WTC11 (cell line): ENCODE data around the gene RNF224. TPM values are rescaled to one million over a fixed set of nuclear protein-coding genes. Genes with fewer than 3 reads are reported as not detected.

Experiments
- ATAC-seq: fragments of 200-7000 bp; cut with Tn5 transposase; 2 replicates; pipeline ENCODE4 v1.10.0; 2021; ENCODE audit warnings: mild to moderate bottlenecking, moderate library complexity
- CTCF ChIA-PET: fragments of 300-600 bp; sonication (Branson Sonifier 250); formaldehyde crosslinking; loops from one replicate; lab custom pipeline; 2021; ENCODE audit warnings: antibody characterized with exemption; lab: Charles Lee
- POLR2A ChIA-PET: fragments of 350-600 bp; sonication (Branson Sonifier 250); formaldehyde crosslinking; loops from one replicate; lab custom pipeline; 2021; ENCODE audit warnings: antibody characterized with exemption; lab: Charles Lee
- DNase-seq: peaks from one replicate; pipeline ENCODE4 v3.0.0; 2021; ENCODE audit warnings: low spot score
- H3K27ac Mint-ChIP-seq: 2 replicates; pipeline ENCODE4 v1.8.0; 2021; ENCODE audit warnings: mixed read lengths
- H3K27me3 Mint-ChIP-seq: 2 replicates; pipeline ENCODE4 v1.8.0; 2021; ENCODE audit warnings: low read depth, mild to moderate bottlenecking, moderate library complexity, mixed read lengths
- H3K36me3 Mint-ChIP-seq: 2 replicates; pipeline ENCODE4 v1.8.0; 2021; ENCODE audit warnings: mixed read lengths
- H3K4me1 Mint-ChIP-seq: 2 replicates; pipeline ENCODE4 v1.8.0; 2022; ENCODE audit warnings: mixed read lengths
- H3K4me3 Mint-ChIP-seq: 2 replicates; pipeline ENCODE4 v1.8.0; 2021; ENCODE audit warnings: mild to moderate bottlenecking, moderate library complexity, mixed read lengths
- H3K9me3 Mint-ChIP-seq: 2 replicates; pipeline ENCODE4 v1.8.0; 2021; ENCODE audit warnings: mixed read lengths
- CBFB ChIP-seq: sonication (generic); formaldehyde crosslinking; IDR thresholded peaks from 2 replicates; pipeline ENCODE4 v1.8.1; 2022; ENCODE audit warnings: mild to moderate bottlenecking, low read depth, missing genetic modification reagents
- EMX1 ChIP-seq: fragments of 250-450 bp; sonication (Bioruptor Pico); IDR thresholded peaks from 2 replicates; pipeline ENCODE4 v1.8.0; 2021; ENCODE audit warnings: mild to moderate bottlenecking
- GTF2I ChIP-seq: fragments of 250-450 bp; sonication (Bioruptor Pico); conservative IDR thresholded peaks from 2 replicates; pipeline ENCODE4 v1.4.0; 2021; ENCODE audit warnings: mild to moderate bottlenecking
- KAT7 ChIP-seq: sonication (generic); formaldehyde crosslinking; IDR thresholded peaks from 2 replicates; pipeline ENCODE4 v1.8.1; 2023; ENCODE audit warnings: missing genetic modification reagents, mild to moderate bottlenecking, borderline replicate concordance
- MYBL2 ChIP-seq: sonication (generic); formaldehyde crosslinking; IDR thresholded peaks from 2 replicates; pipeline ENCODE4 v1.8.1; 2023; ENCODE audit warnings: mild to moderate bottlenecking, moderate library complexity, missing genetic modification reagents
- NR1H2 ChIP-seq: sonication (generic); formaldehyde crosslinking; IDR thresholded peaks from 2 replicates; pipeline ENCODE4 v1.9.0; 2021; ENCODE audit warnings: mild to moderate bottlenecking, moderate library complexity, missing genetic modification reagents
- NR3C1 ChIP-seq: sonication (generic); formaldehyde crosslinking; conservative IDR thresholded peaks from 2 replicates; pipeline ENCODE4 v1.8.1; 2023; ENCODE audit warnings: low read depth, mild to moderate bottlenecking, missing genetic modification reagents
- RELA ChIP-seq: sonication (generic); formaldehyde crosslinking; IDR thresholded peaks from 2 replicates; pipeline ENCODE4 v1.8.1; 2022; ENCODE audit warnings: missing genetic modification reagents, mild to moderate bottlenecking, borderline replicate concordance
- ZNF138 ChIP-seq: sonication (generic); formaldehyde crosslinking; conservative IDR thresholded peaks from 2 replicates; pipeline ENCODE4 v1.8.1; 2022; ENCODE audit warnings: mild to moderate bottlenecking, moderate library complexity, missing genetic modification reagents
- ZNF532 ChIP-seq: fragments of 250-450 bp; sonication (Bioruptor Pico); IDR thresholded peaks from 2 replicates; pipeline ENCODE4 v1.9.0; 2021; ENCODE audit warnings: mild to moderate bottlenecking, borderline replicate concordance
- total RNA-seq: library from RNA; stranded (reverse); gene quantifications from 3 replicates; pipeline ENCODE4 v1.2.3, GENCODE V29; 2021
- TF ChIP-seq, protein P1 (sequence below): sonication (generic); formaldehyde crosslinking; IDR thresholded peaks from 2 replicates; pipeline ENCODE4 v1.8.1; 2023; ENCODE audit warnings: mild to moderate bottlenecking, missing genetic modification reagents
- TF ChIP-seq, protein P2 (sequence below): fragments of 250-450 bp; sonication (Bioruptor Pico); IDR thresholded peaks from 2 replicates; pipeline ENCODE4 v2.1.2; 2022; ENCODE audit warnings: mild to moderate bottlenecking, moderate library complexity
- TF ChIP-seq, protein P3 (sequence below): sonication (generic); formaldehyde crosslinking; IDR thresholded peaks from 2 replicates; pipeline ENCODE4 v1.8.1; 2023; ENCODE audit warnings: mild to moderate bottlenecking, missing genetic modification reagents, borderline replicate concordance
- TF ChIP-seq, protein P4 (sequence below): sonication (generic); formaldehyde crosslinking; IDR thresholded peaks from 2 replicates; pipeline ENCODE4 v1.8.1; 2023; ENCODE audit warnings: mild to moderate bottlenecking, missing genetic modification reagents, moderate library complexity

The RNF224 gene
- total RNA-seq, 1 experiment from 2014 or later: 0.59 TPM

DNA sequence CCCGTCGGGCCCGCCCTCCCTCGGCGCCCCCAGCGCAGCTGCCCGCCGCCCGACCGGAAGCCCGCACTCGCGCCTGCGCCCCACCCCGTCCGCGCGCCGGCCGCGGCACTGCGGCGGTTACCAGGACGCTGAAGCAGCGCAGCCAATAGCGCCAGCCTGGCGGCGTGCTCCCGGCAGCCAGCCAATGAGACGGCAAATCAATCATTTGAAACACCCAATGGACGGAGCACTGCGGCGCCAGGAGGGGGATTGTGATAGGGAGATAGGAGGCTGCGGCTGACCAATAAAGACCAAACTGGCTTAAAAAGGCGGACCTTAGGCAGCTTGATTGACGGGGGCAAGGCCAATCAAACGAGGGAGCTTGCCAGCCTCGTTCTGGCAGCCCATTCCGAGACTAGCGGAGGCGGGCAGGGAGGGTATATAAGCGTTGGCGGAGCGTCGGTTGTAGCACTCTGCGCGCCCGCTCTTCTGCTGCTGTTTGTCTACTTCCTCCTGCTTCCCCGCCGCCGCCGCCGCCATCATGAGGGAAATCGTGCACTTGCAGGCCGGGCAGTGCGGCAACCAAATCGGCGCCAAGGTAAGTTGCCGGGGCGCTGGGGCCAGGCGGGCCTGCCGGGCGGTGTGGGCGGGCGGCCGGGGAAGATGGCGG is 13.7 kb downstream of the RNF224 start, which contains the start of gene TUBB4B (continued):
- no peak for TF ChIP-seq CBFB (CRISPR knock-in tag)
- peak; percentile 87 for TF ChIP-seq MYBL2 (CRISPR knock-in tag)

- TF ChIP-seq ZNF138 (CRISPR knock-in tag) (no peak), KAT7 (no peak), NR3C1 (CRISPR knock-in tag) (0 out of 2 replicates have a peak, but pooled peaks have one; percentile 37)
- TF ChIP-seq, protein P1, sequence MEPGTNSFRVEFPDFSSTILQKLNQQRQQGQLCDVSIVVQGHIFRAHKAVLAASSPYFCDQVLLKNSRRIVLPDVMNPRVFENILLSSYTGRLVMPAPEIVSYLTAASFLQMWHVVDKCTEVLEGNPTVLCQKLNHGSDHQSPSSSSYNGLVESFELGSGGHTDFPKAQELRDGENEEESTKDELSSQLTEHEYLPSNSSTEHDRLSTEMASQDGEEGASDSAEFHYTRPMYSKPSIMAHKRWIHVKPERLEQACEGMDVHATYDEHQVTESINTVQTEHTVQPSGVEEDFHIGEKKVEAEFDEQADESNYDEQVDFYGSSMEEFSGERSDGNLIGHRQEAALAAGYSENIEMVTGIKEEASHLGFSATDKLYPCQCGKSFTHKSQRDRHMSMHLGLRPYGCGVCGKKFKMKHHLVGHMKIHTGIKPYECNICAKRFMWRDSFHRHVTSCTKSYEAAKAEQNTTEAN (CRISPR knock-in tag): 0 out of 2 replicates have a peak, but pooled peaks have one; percentile 3
- TF ChIP-seq, protein P2, sequence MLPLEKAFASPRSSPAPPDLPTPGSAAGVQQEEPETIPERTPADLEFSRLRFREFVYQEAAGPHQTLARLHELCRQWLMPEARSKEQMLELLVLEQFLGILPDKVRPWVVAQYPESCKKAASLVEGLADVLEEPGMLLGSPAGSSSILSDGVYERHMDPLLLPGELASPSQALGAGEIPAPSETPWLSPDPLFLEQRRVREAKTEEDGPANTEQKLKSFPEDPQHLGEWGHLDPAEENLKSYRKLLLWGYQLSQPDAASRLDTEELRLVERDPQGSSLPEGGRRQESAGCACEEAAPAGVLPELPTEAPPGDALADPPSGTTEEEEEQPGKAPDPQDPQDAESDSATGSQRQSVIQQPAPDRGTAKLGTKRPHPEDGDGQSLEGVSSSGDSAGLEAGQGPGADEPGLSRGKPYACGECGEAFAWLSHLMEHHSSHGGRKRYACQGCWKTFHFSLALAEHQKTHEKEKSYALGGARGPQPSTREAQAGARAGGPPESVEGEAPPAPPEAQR: no peak
- no peak for ATAC-seq
- POLR2A ChIA-PET: interaction anchor here (0.9 to 1.8 kb wide), 11 partner anchors 11 to 654 kb away, joined by 3 to 30 read pairs (median 4); partner anchors contain the start of genes MAN1B1, STPG3 and TOR4A
- H3K27me3 Mint-ChIP-seq: no peaks in the 10 kb centered on the region
- peak overlapping the region; percentile 81 for H3K4me3 Mint-ChIP-seq
- DNase-seq: no peak
- no peaks in the 10 kb centered on the region for H3K9me3 Mint-ChIP-seq
- H3K27ac Mint-ChIP-seq: no peak overlapping the region
- peaks cover 20% of the 10 kb centered on the region for H3K36me3 Mint-ChIP-seq
- CTCF ChIA-PET: interaction anchor here (1.0 to 2.4 kb wide), 15 partner anchors 10 to 212 kb away, joined by 3 to 14 read pairs (median 5); partner anchors contain the start of genes CYSRT1, RNF224 and TOR4A
- H3K4me1 Mint-ChIP-seq: peaks cover 39% of the 10 kb centered on the region
These were observed 14.4 kb downstream of the RNF224 start for GRCh38 chr9:137241490-137242268.

DNA sequence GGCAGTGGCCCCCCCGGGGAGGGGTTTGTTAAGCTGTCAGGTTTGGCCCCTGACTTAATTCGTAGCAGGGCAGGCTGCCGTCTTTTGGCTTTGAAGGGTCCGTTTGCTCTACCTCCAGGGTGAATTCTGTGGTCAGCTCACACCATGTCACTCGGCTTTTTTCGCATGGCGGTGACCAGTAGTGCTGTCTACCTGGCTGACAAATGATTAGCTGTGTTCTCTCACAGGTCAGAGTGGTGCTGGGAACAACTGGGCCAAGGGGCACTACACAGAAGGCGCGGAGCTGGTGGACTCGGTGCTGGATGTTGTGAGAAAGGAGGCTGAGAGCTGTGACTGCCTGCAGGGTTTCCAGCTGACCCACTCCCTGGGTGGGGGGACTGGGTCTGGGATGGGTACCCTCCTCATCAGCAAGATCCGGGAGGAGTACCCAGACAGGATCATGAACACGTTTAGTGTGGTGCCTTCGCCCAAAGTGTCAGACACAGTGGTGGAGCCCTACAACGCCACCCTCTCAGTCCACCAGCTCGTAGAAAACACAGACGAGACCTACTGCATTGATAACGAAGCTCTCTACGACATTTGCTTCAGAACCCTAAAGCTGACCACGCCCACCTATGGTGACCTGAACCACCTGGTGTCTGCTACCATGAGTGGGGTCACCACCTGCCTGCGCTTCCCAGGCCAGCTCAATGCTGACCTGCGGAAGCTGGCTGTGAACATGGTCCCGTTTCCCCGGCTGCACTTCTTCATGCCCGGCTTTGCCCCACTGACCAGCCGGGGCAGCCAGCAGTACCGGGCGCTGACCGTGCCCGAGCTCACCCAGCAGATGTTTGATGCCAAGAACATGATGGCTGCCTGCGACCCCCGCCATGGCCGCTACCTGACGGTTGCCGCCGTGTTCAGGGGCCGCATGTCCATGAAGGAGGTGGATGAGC is 15.2 kb downstream of the RNF224 start:
- Mint-ChIP-seq H3K27me3 (no peaks in the 10 kb centered on the region; the same call in 1 of the 2 replicates), H3K9me3 (no peaks in the 10 kb centered on the region), H3K36me3 (peaks cover 20% of the 10 kb centered on the region), H3K4me1 (peaks cover 36% of the 10 kb centered on the region), H3K4me3 (peak overlapping the region; percentile 81), H3K27ac (peak overlapping the region; percentile 74)
- CTCF ChIA-PET: no interaction called here
- POLR2A ChIA-PET: interaction anchor here (1.0 to 1.2 kb wide), 3 partner anchors 12 to 156 kb away, joined by 3 read pairs; partner anchors contain the start of gene MAN1B1
- ATAC-seq (no peak), DNase-seq (no peak)
- TF ChIP-seq, protein P3, sequence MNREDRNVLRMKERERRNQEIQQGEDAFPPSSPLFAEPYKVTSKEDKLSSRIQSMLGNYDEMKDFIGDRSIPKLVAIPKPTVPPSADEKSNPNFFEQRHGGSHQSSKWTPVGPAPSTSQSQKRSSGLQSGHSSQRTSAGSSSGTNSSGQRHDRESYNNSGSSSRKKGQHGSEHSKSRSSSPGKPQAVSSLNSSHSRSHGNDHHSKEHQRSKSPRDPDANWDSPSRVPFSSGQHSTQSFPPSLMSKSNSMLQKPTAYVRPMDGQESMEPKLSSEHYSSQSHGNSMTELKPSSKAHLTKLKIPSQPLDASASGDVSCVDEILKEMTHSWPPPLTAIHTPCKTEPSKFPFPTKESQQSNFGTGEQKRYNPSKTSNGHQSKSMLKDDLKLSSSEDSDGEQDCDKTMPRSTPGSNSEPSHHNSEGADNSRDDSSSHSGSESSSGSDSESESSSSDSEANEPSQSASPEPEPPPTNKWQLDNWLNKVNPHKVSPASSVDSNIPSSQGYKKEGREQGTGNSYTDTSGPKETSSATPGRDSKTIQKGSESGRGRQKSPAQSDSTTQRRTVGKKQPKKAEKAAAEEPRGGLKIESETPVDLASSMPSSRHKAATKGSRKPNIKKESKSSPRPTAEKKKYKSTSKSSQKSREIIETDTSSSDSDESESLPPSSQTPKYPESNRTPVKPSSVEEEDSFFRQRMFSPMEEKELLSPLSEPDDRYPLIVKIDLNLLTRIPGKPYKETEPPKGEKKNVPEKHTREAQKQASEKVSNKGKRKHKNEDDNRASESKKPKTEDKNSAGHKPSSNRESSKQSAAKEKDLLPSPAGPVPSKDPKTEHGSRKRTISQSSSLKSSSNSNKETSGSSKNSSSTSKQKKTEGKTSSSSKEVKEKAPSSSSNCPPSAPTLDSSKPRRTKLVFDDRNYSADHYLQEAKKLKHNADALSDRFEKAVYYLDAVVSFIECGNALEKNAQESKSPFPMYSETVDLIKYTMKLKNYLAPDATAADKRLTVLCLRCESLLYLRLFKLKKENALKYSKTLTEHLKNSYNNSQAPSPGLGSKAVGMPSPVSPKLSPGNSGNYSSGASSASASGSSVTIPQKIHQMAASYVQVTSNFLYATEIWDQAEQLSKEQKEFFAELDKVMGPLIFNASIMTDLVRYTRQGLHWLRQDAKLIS: no peak
- TF ChIP-seq GTF2I (CRISPR knock-in tag): no peak
- TF ChIP-seq ZNF532: no peak
- TF ChIP-seq, protein P4, sequence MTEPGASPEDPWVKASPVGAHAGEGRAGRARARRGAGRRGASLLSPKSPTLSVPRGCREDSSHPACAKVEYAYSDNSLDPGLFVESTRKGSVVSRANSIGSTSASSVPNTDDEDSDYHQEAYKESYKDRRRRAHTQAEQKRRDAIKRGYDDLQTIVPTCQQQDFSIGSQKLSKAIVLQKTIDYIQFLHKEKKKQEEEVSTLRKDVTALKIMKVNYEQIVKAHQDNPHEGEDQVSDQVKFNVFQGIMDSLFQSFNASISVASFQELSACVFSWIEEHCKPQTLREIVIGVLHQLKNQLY (CRISPR knock-in tag): no peak
- no peak for TF ChIP-seq NR1H2 (CRISPR knock-in tag)
- no peak for TF ChIP-seq RELA
- no peak for TF ChIP-seq EMX1 (CRISPR knock-in tag)
